ENCODE measurements around the gene ZNF593OS.

The ZNF593OS gene

GRCh38 chr1:26184883-26185282 lies 13.3 kb upstream of the ZNF593OS start:
- TF ChIP-seq CREB5 (CRISPR knock-in tag; IDR thresholded peaks at IDR 0.05; ENCODE audit: low read depth): no peak
- TF ChIP-seq GLIS3 (CRISPR knock-in tag; IDR thresholded peaks at IDR 0.05): no peak
- TF ChIP-seq, protein P1, sequence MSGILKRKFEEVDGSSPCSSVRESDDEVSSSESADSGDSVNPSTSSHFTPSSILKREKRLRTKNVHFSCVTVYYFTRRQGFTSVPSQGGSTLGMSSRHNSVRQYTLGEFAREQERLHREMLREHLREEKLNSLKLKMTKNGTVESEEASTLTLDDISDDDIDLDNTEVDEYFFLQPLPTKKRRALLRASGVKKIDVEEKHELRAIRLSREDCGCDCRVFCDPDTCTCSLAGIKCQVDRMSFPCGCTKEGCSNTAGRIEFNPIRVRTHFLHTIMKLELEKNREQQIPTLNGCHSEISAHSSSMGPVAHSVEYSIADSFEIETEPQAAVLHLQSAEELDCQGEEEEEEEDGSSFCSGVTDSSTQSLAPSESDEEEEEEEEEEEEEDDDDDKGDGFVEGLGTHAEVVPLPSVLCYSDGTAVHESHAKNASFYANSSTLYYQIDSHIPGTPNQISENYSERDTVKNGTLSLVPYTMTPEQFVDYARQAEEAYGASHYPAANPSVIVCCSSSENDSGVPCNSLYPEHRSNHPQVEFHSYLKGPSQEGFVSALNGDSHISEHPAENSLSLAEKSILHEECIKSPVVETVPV (CRISPR knock-in tag; IDR thresholded peaks at IDR 0.05): no peak
- TF ChIP-seq, protein P2, sequence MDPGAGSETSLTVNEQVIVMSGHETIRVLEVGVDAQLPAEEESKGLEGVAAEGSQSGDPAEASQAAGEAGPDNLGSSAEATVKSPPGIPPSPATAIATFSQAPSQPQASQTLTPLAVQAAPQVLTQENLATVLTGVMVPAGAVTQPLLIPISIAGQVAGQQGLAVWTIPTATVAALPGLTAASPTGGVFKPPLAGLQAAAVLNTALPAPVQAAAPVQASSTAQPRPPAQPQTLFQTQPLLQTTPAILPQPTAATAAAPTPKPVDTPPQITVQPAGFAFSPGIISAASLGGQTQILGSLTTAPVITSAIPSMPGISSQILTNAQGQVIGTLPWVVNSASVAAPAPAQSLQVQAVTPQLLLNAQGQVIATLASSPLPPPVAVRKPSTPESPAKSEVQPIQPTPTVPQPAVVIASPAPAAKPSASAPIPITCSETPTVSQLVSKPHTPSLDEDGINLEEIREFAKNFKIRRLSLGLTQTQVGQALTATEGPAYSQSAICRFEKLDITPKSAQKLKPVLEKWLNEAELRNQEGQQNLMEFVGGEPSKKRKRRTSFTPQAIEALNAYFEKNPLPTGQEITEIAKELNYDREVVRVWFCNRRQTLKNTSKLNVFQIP (CRISPR knock-in tag; IDR thresholded peaks at IDR 0.05; ENCODE audit: borderline replicate concordance, low read depth): no peak
- TF ChIP-seq PPARA (CRISPR knock-in tag; IDR thresholded peaks at IDR 0.05; ENCODE audit: borderline replicate concordance): no peak
- no peak for TF ChIP-seq ZNF70 (CRISPR knock-in tag; IDR thresholded peaks at IDR 0.05)
- no peak for ATAC-seq

- TF ChIP-seq ZNF8 (CRISPR knock-in tag; IDR thresholded peaks at IDR 0.05) (no peak), ZNF565 (CRISPR knock-in tag; conservative IDR thresholded peaks at IDR 0.05; ENCODE audit: low read depth) (no peak), BACH2 (CRISPR knock-in tag; IDR thresholded peaks at IDR 0.05; ENCODE audit: borderline replicate concordance) (no peak)
- no peak for ATAC-seq
Observed at GRCh38 chr1:26184086-26184485, 12.5 kb upstream of the ZNF593OS start.

- no peak for TF ChIP-seq RARB (CRISPR knock-in tag; IDR thresholded peaks at IDR 0.05)
- no peak for TF ChIP-seq OSR1 (CRISPR knock-in tag; IDR thresholded peaks at IDR 0.05)
- no peak for TF ChIP-seq BACH2 (CRISPR knock-in tag; IDR thresholded peaks at IDR 0.05; ENCODE audit: borderline replicate concordance)
- no peak for TF ChIP-seq ISL1 (CRISPR knock-in tag; IDR thresholded peaks at IDR 0.05)
- TF ChIP-seq CREB5 (CRISPR knock-in tag; IDR thresholded peaks at IDR 0.05; ENCODE audit: low read depth): no peak
- no peak for TF ChIP-seq GLIS3 (CRISPR knock-in tag; IDR thresholded peaks at IDR 0.05)
- no peak for TF ChIP-seq TOX (CRISPR knock-in tag; IDR thresholded peaks at IDR 0.05; ENCODE audit: borderline replicate concordance)
- TF ChIP-seq ARNTL (CRISPR knock-in tag; IDR thresholded peaks at IDR 0.05; ENCODE audit: borderline replicate concordance, low read depth): no peak
- no peak for TF ChIP-seq ESRRG (CRISPR knock-in tag; IDR thresholded peaks at IDR 0.05)
- TF ChIP-seq, protein P1 (CRISPR knock-in tag; IDR thresholded peaks at IDR 0.05): no peak
- no peak for TF ChIP-seq SNAI2 (CRISPR knock-in tag; IDR thresholded peaks at IDR 0.05)
- TF ChIP-seq ZNF70 (CRISPR knock-in tag; IDR thresholded peaks at IDR 0.05): no peak
- TF ChIP-seq PATZ1 (CRISPR knock-in tag; IDR thresholded peaks at IDR 0.05; ENCODE audit: borderline replicate concordance): no peak
- no peak for TF ChIP-seq ZNF565 (CRISPR knock-in tag; conservative IDR thresholded peaks at IDR 0.05; ENCODE audit: low read depth)
- no peak for TF ChIP-seq ZFP30 (CRISPR knock-in tag; IDR thresholded peaks at IDR 0.05)
- TF ChIP-seq, protein P3, sequence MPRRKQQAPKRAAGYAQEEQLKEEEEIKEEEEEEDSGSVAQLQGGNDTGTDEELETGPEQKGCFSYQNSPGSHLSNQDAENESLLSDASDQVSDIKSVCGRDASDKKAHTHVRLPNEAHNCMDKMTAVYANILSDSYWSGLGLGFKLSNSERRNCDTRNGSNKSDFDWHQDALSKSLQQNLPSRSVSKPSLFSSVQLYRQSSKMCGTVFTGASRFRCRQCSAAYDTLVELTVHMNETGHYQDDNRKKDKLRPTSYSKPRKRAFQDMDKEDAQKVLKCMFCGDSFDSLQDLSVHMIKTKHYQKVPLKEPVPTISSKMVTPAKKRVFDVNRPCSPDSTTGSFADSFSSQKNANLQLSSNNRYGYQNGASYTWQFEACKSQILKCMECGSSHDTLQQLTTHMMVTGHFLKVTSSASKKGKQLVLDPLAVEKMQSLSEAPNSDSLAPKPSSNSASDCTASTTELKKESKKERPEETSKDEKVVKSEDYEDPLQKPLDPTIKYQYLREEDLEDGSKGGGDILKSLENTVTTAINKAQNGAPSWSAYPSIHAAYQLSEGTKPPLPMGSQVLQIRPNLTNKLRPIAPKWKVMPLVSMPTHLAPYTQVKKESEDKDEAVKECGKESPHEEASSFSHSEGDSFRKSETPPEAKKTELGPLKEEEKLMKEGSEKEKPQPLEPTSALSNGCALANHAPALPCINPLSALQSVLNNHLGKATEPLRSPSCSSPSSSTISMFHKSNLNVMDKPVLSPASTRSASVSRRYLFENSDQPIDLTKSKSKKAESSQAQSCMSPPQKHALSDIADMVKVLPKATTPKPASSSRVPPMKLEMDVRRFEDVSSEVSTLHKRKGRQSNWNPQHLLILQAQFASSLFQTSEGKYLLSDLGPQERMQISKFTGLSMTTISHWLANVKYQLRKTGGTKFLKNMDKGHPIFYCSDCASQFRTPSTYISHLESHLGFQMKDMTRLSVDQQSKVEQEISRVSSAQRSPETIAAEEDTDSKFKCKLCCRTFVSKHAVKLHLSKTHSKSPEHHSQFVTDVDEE (CRISPR knock-in tag; IDR thresholded peaks at IDR 0.05): no peak
- TF ChIP-seq CSDC2 (CRISPR knock-in tag; IDR thresholded peaks at IDR 0.05): no peak
- ATAC-seq: no peak
Observed at GRCh38 chr1:26182383-26182696, 10.7 kb upstream of the ZNF593OS start.
